ENCODE results near the gene ARHGAP45. TPM values are rescaled to one million over a fixed set of nuclear protein-coding genes. Genes with fewer than 3 reads are reported as not detected.

The ARHGAP45 gene
- total and polyA plus RNA-seq, 9 of the 15 experiments (the other 6 are each of a cell fraction or from before 2014, with no cell fraction given), result 0.08 to 22.1 (median 4.2) TPM

DNA sequence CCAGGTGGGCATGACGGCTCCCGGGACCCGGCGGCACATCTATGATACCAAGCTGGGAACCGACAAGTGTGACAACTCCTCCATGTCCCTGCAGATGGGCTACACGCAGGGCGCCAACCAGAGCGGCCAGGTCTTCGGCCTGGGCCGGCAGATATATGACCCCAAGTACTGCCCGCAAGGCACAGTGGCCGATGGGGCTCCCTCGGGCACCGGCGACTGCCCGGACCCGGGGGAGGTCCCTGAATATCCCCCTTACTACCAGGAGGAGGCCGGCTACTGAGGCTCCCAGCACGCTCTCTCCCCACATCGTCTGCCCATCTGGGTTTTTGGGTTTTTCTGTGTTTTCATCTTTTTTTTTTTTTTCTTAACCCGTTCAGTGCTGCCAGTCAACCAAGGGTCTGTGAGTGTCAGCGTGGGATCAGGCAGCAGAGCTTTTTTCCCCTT is 29.3 kb upstream of the ARHGAP45 start (continued):
- TF ChIP-seq RBM25 (IDR thresholded peaks at IDR 0.05; ENCODE audit: low read depth, low read length, severe bottlenecking), result peak; percentile 75

DNA sequence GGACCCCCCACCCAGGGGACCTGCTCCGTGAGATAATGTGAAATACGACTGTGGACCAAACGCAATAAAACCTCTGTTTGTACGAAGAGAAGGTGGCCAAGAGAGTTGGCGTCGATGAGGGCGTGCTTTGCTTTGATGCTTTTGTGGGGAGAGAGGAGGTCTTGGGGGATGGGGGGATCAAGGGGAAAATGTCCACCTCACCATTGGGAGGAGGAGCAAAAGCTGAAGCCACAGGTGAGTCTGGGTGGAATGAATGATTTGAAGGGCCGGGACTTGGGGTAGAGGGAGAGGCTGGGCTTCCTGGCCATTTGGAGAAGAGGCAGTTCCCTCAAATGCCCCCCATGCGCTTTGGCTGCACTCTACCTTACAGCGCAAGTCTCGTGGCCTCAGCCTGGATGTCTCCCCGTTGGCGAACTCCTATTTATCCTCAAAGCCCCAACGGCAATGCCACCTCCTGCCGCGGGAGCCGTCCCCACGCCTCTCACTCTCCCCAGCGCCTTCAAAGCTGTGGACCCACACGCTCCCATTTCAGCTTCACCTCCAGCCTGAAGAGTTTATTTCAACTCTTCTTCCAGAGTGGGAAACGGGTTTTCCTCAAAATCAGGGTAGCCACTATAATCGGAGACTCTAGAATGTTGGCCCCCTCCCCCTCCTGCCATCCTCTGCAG is 27.9 kb upstream of the ARHGAP45 start:
- no peak for FAIRE-seq
- intact Hi-C loops (cut with micrococcal nuclease), result no loop called here
- Histone ChIP-seq H3K4me2 (ENCODE audit: insufficient read depth, low read length) (peak overlapping the region; percentile 72), H3K9ac (ENCODE audit: insufficient read depth in 1 of 2, low read depth in 2 of 2, low read length in 2 of 2) (peak overlapping the region; percentile 30 to 91; a peak in 3 of 4 replicates), H4K20me1 (replicated peaks; ENCODE audit: control insufficient read depth, insufficient read depth, low read length) (no peaks in the 10 kb centered on the region), H3K4me1 (replicated peaks in 1 of 2; ENCODE audit: control insufficient read depth in 2 of 2, insufficient read depth in 2 of 2, low read length in 2 of 2) (peaks cover 32 to 73% of the 10 kb centered on the region in 2 experiments), H3K27me3 (ENCODE audit: control insufficient read depth in 2 of 2, insufficient read depth in 2 of 2, low read length in 2 of 2) (no peaks in the 10 kb centered on the region), H3K36me3 (ENCODE audit: control insufficient read depth, insufficient read depth, low read length) (peaks cover 46% of the 10 kb centered on the region), H3K9me3 (replicated peaks; ENCODE audit: control insufficient read depth, insufficient read depth, low read depth, low read length) (no peaks in the 10 kb centered on the region), H3K9me1 (ENCODE audit: control insufficient read depth, insufficient read depth, low read length) (no peaks in the 10 kb centered on the region), H3K79me2 (ENCODE audit: control insufficient read depth, insufficient read depth, low read length) (peaks cover 35% of the 10 kb centered on the region), H3K4me3 (peak overlapping the region; percentile 55), H3K27ac (ENCODE audit: extremely low read depth, low read depth, low read length) (peak overlapping the region; percentile 43), H2AFZ (ENCODE audit: low read depth, low read length) (peak overlapping the region; percentile 60)
- BruUV-seq (replicated peaks), result no TSS peak
- ChIA-PET POLR2A (interaction anchor here (0.6 to 11.0 kb wide), 7 partner anchors 10 to 224 kb away, joined by 3 to 176 read pairs (median 4); partner anchors contain the start of genes ARHGAP45, CNN2, GPX4 and RNU6-2), CTCF (ENCODE audit: low intra/inter-chr PET ratio) (no interaction called here)
- DNase-seq (ENCODE audit: extremely low read depth in 1 of 4, low spot score in 3 of 4), result peak in 1 of 4 experiments; percentile 32
- 39% methylated on average over 19 of the region's 22 CpGs for WGBS (ENCODE audit: insufficient coverage, low coverage, missing lambda C conversion rate)
- in situ Hi-C loops (cut with MboI), result no loop called here
- ATAC-seq, result no peak
- TF ChIP-seq ZNF224 (CRISPR knock-in tag; IDR thresholded peaks at IDR 0.05) (no peak), POLR2AphosphoS2 (IDR thresholded peaks at IDR 0.05; ENCODE audit: low read length) (peak; percentile 60; the same call in 1 of the 2 replicates), SAFB (IDR thresholded peaks at IDR 0.05; ENCODE audit: borderline replicate concordance, low read depth, low read length) (no peak), ZNF253 (CRISPR knock-in tag; conservative IDR thresholded peaks at IDR 0.05) (0 out of 2 replicates have a peak, but pooled peaks have one; percentile 35), NEUROD1 (IDR thresholded peaks at IDR 0.05; ENCODE audit: borderline replicate concordance, low read depth, low read length, partially characterized antibody) (no peak), ZNF766 (CRISPR knock-in tag; conservative IDR thresholded peaks at IDR 0.05) (peak; percentile 58; the same call in 1 of the 2 replicates), ZNF174 (CRISPR knock-in tag; IDR thresholded peaks at IDR 0.05) (no peak), POLR2B (IDR thresholded peaks at IDR 0.05; ENCODE audit: low read depth, partially characterized antibody) (peak; percentile 45), DMBX1 (CRISPR knock-in tag; IDR thresholded peaks at IDR 0.05; ENCODE audit: borderline replicate concordance) (no peak)
- TF ChIP-seq, protein P1, sequence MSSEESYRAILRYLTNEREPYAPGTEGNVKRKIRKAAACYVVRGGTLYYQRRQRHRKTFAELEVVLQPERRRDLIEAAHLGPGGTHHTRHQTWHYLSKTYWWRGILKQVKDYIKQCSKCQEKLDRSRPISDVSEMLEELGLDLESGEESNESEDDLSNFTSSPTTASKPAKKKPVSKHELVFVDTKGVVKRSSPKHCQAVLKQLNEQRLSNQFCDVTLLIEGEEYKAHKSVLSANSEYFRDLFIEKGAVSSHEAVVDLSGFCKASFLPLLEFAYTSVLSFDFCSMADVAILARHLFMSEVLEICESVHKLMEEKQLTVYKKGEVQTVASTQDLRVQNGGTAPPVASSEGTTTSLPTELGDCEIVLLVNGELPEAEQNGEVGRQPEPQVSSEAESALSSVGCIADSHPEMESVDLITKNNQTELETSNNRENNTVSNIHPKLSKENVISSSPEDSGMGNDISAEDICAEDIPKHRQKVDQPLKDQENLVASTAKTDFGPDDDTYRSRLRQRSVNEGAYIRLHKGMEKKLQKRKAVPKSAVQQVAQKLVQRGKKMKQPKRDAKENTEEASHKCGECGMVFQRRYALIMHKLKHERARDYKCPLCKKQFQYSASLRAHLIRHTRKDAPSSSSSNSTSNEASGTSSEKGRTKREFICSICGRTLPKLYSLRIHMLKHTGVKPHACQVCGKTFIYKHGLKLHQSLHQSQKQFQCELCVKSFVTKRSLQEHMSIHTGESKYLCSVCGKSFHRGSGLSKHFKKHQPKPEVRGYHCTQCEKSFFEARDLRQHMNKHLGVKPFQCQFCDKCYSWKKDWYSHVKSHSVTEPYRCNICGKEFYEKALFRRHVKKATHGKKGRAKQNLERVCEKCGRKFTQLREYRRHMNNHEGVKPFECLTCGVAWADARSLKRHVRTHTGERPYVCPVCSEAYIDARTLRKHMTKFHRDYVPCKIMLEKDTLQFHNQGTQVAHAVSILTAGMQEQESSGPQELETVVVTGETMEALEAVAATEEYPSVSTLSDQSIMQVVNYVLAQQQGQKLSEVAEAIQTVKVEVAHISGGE (CRISPR knock-in tag; IDR thresholded peaks at IDR 0.05), result 0 out of 6 replicates have a peak, but pooled peaks of 1 of the 3 experiments have one; percentile 6
- TF ChIP-seq, protein P2, sequence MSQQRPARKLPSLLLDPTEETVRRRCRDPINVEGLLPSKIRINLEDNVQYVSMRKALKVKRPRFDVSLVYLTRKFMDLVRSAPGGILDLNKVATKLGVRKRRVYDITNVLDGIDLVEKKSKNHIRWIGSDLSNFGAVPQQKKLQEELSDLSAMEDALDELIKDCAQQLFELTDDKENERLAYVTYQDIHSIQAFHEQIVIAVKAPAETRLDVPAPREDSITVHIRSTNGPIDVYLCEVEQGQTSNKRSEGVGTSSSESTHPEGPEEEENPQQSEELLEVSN (IDR thresholded peaks at IDR 0.05; ENCODE audit: borderline replicate concordance in 1 of 2, extremely low read depth in 1 of 2, insufficient read depth in 1 of 2, insufficient read length in 1 of 2, low read depth in 1 of 2, low read length in 1 of 2, poor library complexity in 1 of 2, severe bottlenecking in 1 of 2), result peak in 1 of 2 experiments; percentile 29
- TF ChIP-seq, protein P3, sequence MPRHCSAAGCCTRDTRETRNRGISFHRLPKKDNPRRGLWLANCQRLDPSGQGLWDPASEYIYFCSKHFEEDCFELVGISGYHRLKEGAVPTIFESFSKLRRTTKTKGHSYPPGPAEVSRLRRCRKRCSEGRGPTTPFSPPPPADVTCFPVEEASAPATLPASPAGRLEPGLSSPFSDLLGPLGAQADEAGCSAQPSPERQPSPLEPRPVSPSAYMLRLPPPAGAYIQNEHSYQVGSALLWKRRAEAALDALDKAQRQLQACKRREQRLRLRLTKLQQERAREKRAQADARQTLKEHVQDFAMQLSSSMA (CRISPR knock-in tag; IDR thresholded peaks at IDR 0.05), result peak; percentile 18; the same call in 1 of the 2 replicates
